GM18868 (cell line): ENCODE measurements around the gene CREBZF.
A peak's percentile ranks its signal among the peaks of the same experiment; 100 is the strongest.
"Not testable (repeated sequence)": the region's sequence is repeated elsewhere in the genome, so short reads cannot be mapped to it uniquely, and the experiment has no call there.

Experiments used
- ATAC-seq: cut with Tn5 transposase; IDR thresholded peaks from one replicate; pipeline ENCODE4 v1.9.1; 2021; ENCODE audit warnings: mild to moderate bottlenecking, moderate library complexity; ENCODE audit not compliant: unreplicated experiment

CREBZF gene

DNA sequence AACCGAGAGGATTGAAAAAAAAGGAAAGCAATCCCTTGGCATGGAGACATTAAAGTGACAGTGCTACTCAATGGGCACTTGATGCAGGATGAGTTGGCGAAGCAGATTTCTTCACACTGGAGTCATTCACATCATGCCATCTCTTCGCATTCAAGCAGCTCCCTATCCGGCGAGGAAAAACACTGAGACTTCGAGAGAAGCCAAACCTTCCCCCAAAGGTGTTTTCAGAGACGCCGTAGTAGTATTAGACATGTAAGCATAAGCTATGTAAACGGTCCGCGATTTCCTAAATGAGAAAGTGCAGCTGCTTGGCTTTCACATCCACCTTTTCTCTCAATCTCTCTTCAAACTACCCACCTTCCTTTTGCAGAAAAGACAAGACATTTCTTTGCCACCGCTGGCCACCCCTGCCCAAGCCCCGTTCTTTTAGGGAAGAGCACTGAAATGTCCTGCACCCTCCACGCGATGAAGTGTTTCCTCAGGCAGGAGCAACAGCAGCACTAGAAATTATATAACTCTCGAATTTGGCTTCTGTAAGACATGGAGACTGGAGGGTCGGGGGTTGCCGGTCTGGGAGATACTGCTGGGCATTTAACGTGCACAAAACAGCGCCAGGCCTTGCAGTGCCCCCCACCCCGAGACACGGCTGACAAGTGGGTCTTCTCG lies 37.5 kb downstream of the CREBZF start, which contains the start of gene DLG2:
Gene DLG2 (minus strand): TSS at position 13 of the 666 bp plus-strand sequence.
- peak; percentile 0 for ATAC-seq

DNA sequence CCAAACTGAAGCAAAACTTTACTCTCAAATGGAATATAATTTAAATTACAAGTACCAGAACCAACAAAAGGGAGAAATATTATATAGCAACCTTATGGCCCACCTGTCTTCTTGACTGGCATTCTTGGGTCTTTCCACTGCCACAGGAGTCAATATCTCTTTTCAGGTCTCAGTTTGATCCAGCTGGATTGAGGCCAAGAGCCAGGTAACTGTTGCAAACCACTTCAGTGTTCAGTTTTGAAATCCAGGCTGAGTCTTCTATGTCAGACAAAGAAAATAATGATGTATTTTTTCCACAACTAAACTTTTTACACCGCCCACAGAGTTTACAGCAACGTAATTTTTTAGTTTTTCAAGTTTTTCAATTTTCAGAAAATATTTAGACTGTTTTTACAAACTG lies 38.4 kb downstream of the CREBZF start:
- ATAC-seq: no peak

DNA sequence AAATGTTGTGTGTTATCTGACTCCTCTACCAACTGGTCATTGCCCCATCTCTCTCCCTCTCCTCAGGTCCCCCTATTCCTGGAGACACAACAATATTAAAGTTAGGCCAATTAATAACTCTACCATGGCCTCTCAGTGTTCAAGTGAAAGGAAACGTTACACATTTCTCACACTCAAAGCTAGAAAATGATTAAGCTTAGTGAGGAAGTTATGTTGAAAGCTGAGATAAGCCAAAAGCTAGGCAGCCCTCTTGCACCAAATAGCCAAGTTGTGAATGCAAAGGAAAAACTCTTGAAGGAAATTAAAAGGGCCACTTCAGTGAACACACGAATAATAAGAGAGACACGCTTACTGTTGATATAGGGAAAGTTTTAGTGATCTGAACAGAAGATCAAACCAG lies 44.7 kb downstream of the CREBZF start:
- no peak for ATAC-seq

DNA sequence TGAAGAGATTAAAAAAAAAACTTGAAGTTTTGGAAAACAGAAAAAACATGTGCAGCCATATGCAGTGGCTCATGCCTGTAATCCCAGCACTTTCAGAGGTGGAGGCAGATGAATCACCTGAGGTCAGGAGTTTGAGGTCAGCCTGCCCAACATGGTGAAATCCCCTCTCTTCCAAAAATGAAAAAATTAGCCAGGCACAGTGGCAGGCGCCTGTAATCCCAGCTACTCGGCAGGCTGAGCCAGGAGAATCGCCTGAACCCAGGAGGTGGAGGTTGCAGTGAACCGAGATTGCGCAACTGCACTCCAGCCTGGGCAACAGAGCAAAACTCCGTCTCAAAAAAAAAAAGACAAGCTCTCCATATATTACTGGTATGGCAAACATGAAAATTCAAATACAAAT lies 45.4 kb downstream of the CREBZF start:
- no peak for ATAC-seq

DNA sequence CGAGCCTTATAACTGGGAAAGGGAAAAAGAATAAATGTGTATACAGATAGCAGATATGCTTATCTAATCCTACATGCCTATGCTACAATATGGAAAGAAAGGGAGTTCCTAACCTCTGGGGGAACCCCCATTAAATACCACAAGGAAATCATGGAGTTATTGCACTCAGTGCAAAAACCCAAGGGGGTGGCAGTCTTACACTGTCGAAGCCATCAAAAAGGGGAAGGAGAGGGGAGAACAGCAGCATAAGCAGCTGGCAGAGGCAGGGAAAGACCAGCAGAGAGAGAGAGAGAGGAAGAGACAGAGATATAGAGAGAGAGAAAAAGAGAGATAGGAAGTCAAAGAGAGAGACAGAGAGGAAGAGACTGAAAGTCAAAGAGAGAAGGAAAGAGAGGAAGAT lies 53.3 kb downstream of the CREBZF start:
- ATAC-seq: not testable (repeated sequence)
